Panc1 (cell line): ENCODE data around the gene VSIR. TPM values are rescaled to one million over a fixed set of nuclear protein-coding genes. Genes with fewer than 3 reads are reported as not detected.

Experiments
- ATAC-seq: fragments of 200-7000 bp; cut with Tn5 transposase; 2 replicates; pipeline ENCODE4 v1.9.1; 2020; ENCODE audit warnings: mild to moderate bottlenecking, moderate library complexity
- BruUV-seq: library from RNA; stranded (reverse); fragments of 400-500 nt; replicated peaks from 2 replicates; lab custom pipeline; 2021; lab: Mats Ljungman, UMichigan
- CTCF ChIA-PET: fragments of 300-600 bp; sonication (Branson Sonifier 250); formaldehyde crosslinking; loops from one replicate; lab custom pipeline; 2022; ENCODE audit warnings: antibody characterized with exemption; lab: Charles Lee
- POLR2A ChIA-PET: fragments of 300-600 bp; sonication (Branson Sonifier 250); formaldehyde crosslinking; loops from one replicate; lab custom pipeline; 2022; ENCODE audit warnings: antibody characterized with exemption; lab: Charles Lee
- DNase-seq: peaks from one replicate; pipeline ENCODE4 v3.0.0-alpha.2; 2010; ENCODE audit warnings: low read depth, low spot score
- H3K27ac ChIP-seq: 2 replicates; pipeline ENCODE4 v1.5.1; 2011; ENCODE audit warnings: mild to moderate bottlenecking, low read length, inconsistent platforms
- H3K27me3 ChIP-seq: fragments of 200-500 bp; sonication (Bioruptor generic); 2 replicates; pipeline ENCODE4 v1.6.0; 2014; ENCODE audit warnings: low read length, inconsistent platforms; ENCODE audit not compliant: control insufficient read depth, insufficient read depth
- H3K36me3 ChIP-seq: fragments of 200-500 bp; sonication (Bioruptor generic); 2 replicates; pipeline ENCODE4 v1.5.1; 2014; ENCODE audit warnings: inconsistent platforms, mild to moderate bottlenecking, low read length, moderate library complexity; ENCODE audit not compliant: control insufficient read depth, insufficient read depth
- H3K4me1 ChIP-seq: 2 replicates; pipeline ENCODE4 v1.5.1; 2011; ENCODE audit warnings: inconsistent platforms, mild to moderate bottlenecking, low read length, moderate library complexity; ENCODE audit not compliant: control insufficient read depth, insufficient read depth
- H3K4me3 ChIP-seq, 2 experiments: 2 replicates each; pipeline ENCODE4 v1.5.1; 2011 to 2012; ENCODE audit warnings: low read depth in 2 of 2, low read length in 2 of 2, mild to moderate bottlenecking in 2 of 2, inconsistent platforms in 1 of 2, moderate library complexity in 1 of 2
- H3K9me3 ChIP-seq: fragments of 200-500 bp; sonication (Bioruptor generic); 2 replicates; pipeline ENCODE4 v1.5.1; 2014; ENCODE audit warnings: low read depth, mild to moderate bottlenecking, inconsistent platforms, low read length, moderate library complexity; ENCODE audit not compliant: control insufficient read depth, insufficient read depth
- CTCF ChIP-seq: fragments of 450-650 bp; IDR thresholded peaks from 2 replicates; pipeline ENCODE4 v1.5.1; 2017; ENCODE audit warnings: mild to moderate bottlenecking
- POLR2AphosphoS5 ChIP-seq: IDR thresholded peaks from 2 replicates; pipeline ENCODE4 v1.6.1; 2012; ENCODE audit warnings: mild to moderate bottlenecking, low read depth, low read length, moderate library complexity
- SIN3A ChIP-seq: IDR thresholded peaks from 2 replicates; pipeline ENCODE4 v1.6.1; 2012; ENCODE audit warnings: low read depth, mild to moderate bottlenecking, low read length, moderate library complexity, borderline replicate concordance; ENCODE audit not compliant: insufficient read depth
- TCF7L2 ChIP-seq: IDR thresholded peaks from 2 replicates; pipeline ENCODE4 v1.6.1; 2011; ENCODE audit warnings: mild to moderate bottlenecking, low read depth, low read length, inconsistent platforms
- in situ Hi-C: cut with HindIII; loops from 2 replicates; pipeline ENCODE4 v1.10.0; 2016; ENCODE audit warnings: low sequenced_read_pairs, low pct_unique_long_range_greater_than_20kb
- intact Hi-C: fragments of 100-400 bp; cut with micrococcal nuclease; formaldehyde crosslinking; loops from one replicate; pipeline ENCODE4 v1.10.0; 2022; ENCODE audit not compliant: unreplicated experiment
- total RNA-seq: library from RNA; stranded (reverse); gene quantifications from one replicate; pipeline ENCODE4 v1.2.1, GENCODE V29; 2021; ENCODE audit not compliant: unreplicated experiment
- TF ChIP-seq, protein P1 (sequence below), 2 experiments: IDR thresholded peaks; 2 replicates each; pipeline ENCODE4 v1.6.1; 2011 to 2012; ENCODE audit warnings: low read depth in 2 of 2, control low read depth in 1 of 2, low read length in 1 of 2, mild to moderate bottlenecking in 1 of 2, moderate library complexity in 1 of 2; ENCODE audit not compliant: insufficient read depth in 1 of 2

VSIR gene
- total RNA-seq, 1 experiment from 2014 or later, result 34.9 TPM

DNA sequence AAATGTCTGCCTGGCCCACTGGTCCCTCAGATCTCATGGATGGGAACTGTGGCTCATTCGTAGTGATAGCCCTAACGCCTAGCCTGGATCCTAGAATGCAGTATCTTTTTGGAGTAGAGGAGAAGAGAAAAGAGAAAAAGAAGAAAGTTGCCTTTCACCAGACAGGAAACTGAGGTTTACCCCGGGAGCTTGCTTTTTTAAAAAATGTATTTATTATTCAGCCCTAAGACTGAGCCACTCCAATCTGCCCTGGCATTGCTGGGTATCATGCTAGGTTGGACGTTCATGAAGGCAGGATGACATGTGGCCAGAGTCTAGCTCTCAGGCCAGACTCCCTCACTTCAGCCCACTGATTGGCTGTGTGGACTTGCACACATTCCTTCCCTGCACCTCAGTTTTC is 32.3 kb downstream of the VSIR start:
- CTCF ChIA-PET, result no interaction called here
- H3K4me1 ChIP-seq, result 0 out of 2 replicates have a peak, but pooled peaks cover 4% of the 10 kb centered on the region
- H3K27me3 ChIP-seq, result no peaks in the 10 kb centered on the region
- TF ChIP-seq TCF7L2 (no peak), POLR2AphosphoS5 (no peak), SIN3A (no peak), CTCF (no peak)
- TF ChIP-seq, protein P1, sequence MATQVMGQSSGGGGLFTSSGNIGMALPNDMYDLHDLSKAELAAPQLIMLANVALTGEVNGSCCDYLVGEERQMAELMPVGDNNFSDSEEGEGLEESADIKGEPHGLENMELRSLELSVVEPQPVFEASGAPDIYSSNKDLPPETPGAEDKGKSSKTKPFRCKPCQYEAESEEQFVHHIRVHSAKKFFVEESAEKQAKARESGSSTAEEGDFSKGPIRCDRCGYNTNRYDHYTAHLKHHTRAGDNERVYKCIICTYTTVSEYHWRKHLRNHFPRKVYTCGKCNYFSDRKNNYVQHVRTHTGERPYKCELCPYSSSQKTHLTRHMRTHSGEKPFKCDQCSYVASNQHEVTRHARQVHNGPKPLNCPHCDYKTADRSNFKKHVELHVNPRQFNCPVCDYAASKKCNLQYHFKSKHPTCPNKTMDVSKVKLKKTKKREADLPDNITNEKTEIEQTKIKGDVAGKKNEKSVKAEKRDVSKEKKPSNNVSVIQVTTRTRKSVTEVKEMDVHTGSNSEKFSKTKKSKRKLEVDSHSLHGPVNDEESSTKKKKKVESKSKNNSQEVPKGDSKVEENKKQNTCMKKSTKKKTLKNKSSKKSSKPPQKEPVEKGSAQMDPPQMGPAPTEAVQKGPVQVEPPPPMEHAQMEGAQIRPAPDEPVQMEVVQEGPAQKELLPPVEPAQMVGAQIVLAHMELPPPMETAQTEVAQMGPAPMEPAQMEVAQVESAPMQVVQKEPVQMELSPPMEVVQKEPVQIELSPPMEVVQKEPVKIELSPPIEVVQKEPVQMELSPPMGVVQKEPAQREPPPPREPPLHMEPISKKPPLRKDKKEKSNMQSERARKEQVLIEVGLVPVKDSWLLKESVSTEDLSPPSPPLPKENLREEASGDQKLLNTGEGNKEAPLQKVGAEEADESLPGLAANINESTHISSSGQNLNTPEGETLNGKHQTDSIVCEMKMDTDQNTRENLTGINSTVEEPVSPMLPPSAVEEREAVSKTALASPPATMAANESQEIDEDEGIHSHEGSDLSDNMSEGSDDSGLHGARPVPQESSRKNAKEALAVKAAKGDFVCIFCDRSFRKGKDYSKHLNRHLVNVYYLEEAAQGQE (IDR thresholded peaks at IDR 0.05; ENCODE audit: insufficient read depth in 1 of 2, low read depth in 2 of 2, low read length in 1 of 2), result no peak
- H3K9me3 ChIP-seq, result no peaks in the 10 kb centered on the region
- no peaks in the 10 kb centered on the region for H3K36me3 ChIP-seq
- in situ Hi-C loops, result no loop called here
- POLR2A ChIA-PET, result no interaction called here
- intact Hi-C loops, result no loop called here
- DNase-seq (no peak), ATAC-seq (no peak)
- H3K4me3 ChIP-seq, result no peak overlapping the region
- BruUV-seq, result no TSS peak
- H3K27ac ChIP-seq, result no peak overlapping the region

GRCh38 chr10:71740069-71740653 is 33.2 kb downstream of the VSIR start:
- ChIA-PET POLR2A (no interaction called here), CTCF (no interaction called here)
- ATAC-seq (peak; percentile 62), DNase-seq (no peak)
- H3K4me1 ChIP-seq, result 0 out of 2 replicates have a peak, but pooled peaks cover 4% of the 10 kb centered on the region
- BruUV-seq, result no TSS peak
- no peaks in the 10 kb centered on the region for H3K36me3 ChIP-seq
- intact Hi-C loops, result no loop called here
- no peak overlapping the region for H3K27ac ChIP-seq
- H3K9me3 ChIP-seq, result no peaks in the 10 kb centered on the region
- no peaks in the 10 kb centered on the region for H3K27me3 ChIP-seq
- in situ Hi-C loops, result no loop called here
- TF ChIP-seq, protein P1 (IDR thresholded peaks at IDR 0.05; ENCODE audit: insufficient read depth in 1 of 2, low read depth in 2 of 2, low read length in 1 of 2), result no peak
- TF ChIP-seq SIN3A, result no peak
- H3K4me3 ChIP-seq, result no peak overlapping the region
